HUES48 (cell line): ENCODE data around the gene COL5A1.
"Not testable (repeated sequence)": the region's sequence is repeated elsewhere in the genome, so short reads cannot be mapped to it uniquely, and the experiment has no call there.

Experiments used
- H3K27ac ChIP-seq: one replicate; pipeline ENCODE4 v1.7.0; 2013; ENCODE audit warnings: low read depth, low read length, inconsistent platforms
- H3K27me3 ChIP-seq: 2 replicates; pipeline ENCODE4 v1.6.1; 2013; ENCODE audit warnings: mild to moderate bottlenecking, low read length; ENCODE audit not compliant: control insufficient read depth, insufficient read depth
- H3K36me3 ChIP-seq: 2 replicates; pipeline ENCODE4 v1.6.1; 2013; ENCODE audit warnings: low read length; ENCODE audit not compliant: control insufficient read depth, insufficient read depth
- H3K4me1 ChIP-seq: 2 replicates; pipeline ENCODE4 v1.6.1; 2013; ENCODE audit warnings: mild to moderate bottlenecking, low read length; ENCODE audit not compliant: control insufficient read depth, insufficient read depth
- H3K4me3 ChIP-seq: 2 replicates; pipeline ENCODE4 v1.5.1; 2013; ENCODE audit warnings: mild to moderate bottlenecking, low read depth, low read length
- H3K9ac ChIP-seq: 2 replicates; pipeline ENCODE4 v1.6.1; 2013; ENCODE audit warnings: mild to moderate bottlenecking, low read depth, low read length, moderate library complexity
- H3K9me3 ChIP-seq: 2 replicates; pipeline ENCODE4 v1.6.1; 2013; ENCODE audit warnings: low read length; ENCODE audit not compliant: control insufficient read depth, insufficient read depth

Gene COL5A1

GRCh38 chr9:134707731-134708671 lies 66.4 kb downstream of the COL5A1 start:
- Histone ChIP-seq H3K27ac (no peak overlapping the region), H3K4me3 (no peak overlapping the region), H3K9me3 (no peaks in the 10 kb centered on the region), H3K9ac (no peak overlapping the region), H3K27me3 (no peaks in the 10 kb centered on the region), H3K36me3 (no peaks in the 10 kb centered on the region), H3K4me1 (no peaks in the 10 kb centered on the region)

- Histone ChIP-seq H3K9ac (no peak overlapping the region), H3K36me3 (no peaks in the 10 kb centered on the region), H3K9me3 (no peaks in the 10 kb centered on the region), H3K4me1 (no peaks in the 10 kb centered on the region), H3K27ac (no peak overlapping the region), H3K4me3 (no peak overlapping the region), H3K27me3 (no peaks in the 10 kb centered on the region)
These were observed 67.1 kb downstream of the COL5A1 start for GRCh38 chr9:134708672-134709038.

- no peak overlapping the region for H3K4me3 ChIP-seq
- no peaks in the 10 kb centered on the region for H3K36me3 ChIP-seq
- H3K27ac ChIP-seq: no peak overlapping the region
These were observed 68.1 kb downstream of the COL5A1 start for GRCh38 chr9:134709512-134710270.

GRCh38 chr9:134710271-134710540 lies 68.6 kb downstream of the COL5A1 start:
- no peaks in the 10 kb centered on the region for H3K4me1 ChIP-seq

More at GRCh38 chr9:134709512-134710270, 68.1 kb downstream of the COL5A1 start:
- H3K27me3 ChIP-seq: no peaks in the 10 kb centered on the region
- H3K9me3 ChIP-seq: no peaks in the 10 kb centered on the region
- no peak overlapping the region for H3K9ac ChIP-seq
- no peaks in the 10 kb centered on the region for H3K4me1 ChIP-seq

GRCh38 chr9:134710901-134711300 lies 69.3 kb downstream of the COL5A1 start:
- no peak overlapping the region for H3K9ac ChIP-seq
- no peaks in the 10 kb centered on the region for H3K4me1 ChIP-seq
- H3K27me3 ChIP-seq: no peaks in the 10 kb centered on the region
- no peak overlapping the region for H3K27ac ChIP-seq
- H3K36me3 ChIP-seq: no peaks in the 10 kb centered on the region
- no peak overlapping the region for H3K4me3 ChIP-seq
- no peaks in the 10 kb centered on the region for H3K9me3 ChIP-seq

More at GRCh38 chr9:134710271-134710540, 68.6 kb downstream of the COL5A1 start:
- H3K9ac ChIP-seq: no peak overlapping the region
- H3K27ac ChIP-seq: no peak overlapping the region
- H3K36me3 ChIP-seq: no peaks in the 10 kb centered on the region
- no peaks in the 10 kb centered on the region for H3K9me3 ChIP-seq
- no peak overlapping the region for H3K4me3 ChIP-seq
- no peaks in the 10 kb centered on the region for H3K27me3 ChIP-seq

GRCh38 chr9:134712243-134712642 lies 70.6 kb downstream of the COL5A1 start:
- no peak overlapping the region for H3K27ac ChIP-seq
- H3K9me3 ChIP-seq: no peaks in the 10 kb centered on the region
- no peak overlapping the region for H3K9ac ChIP-seq
- no peaks in the 10 kb centered on the region for H3K27me3 ChIP-seq
- no peaks in the 10 kb centered on the region for H3K4me1 ChIP-seq
- H3K4me3 ChIP-seq: no peak overlapping the region
- no peaks in the 10 kb centered on the region for H3K36me3 ChIP-seq

GRCh38 chr9:134712926-134713325 lies 71.3 kb downstream of the COL5A1 start:
- H3K27me3 ChIP-seq: no peaks in the 10 kb centered on the region
- no peak overlapping the region for H3K27ac ChIP-seq
- no peaks in the 10 kb centered on the region for H3K4me1 ChIP-seq
- no peaks in the 10 kb centered on the region for H3K36me3 ChIP-seq
- no peak overlapping the region for H3K9ac ChIP-seq
- no peak overlapping the region for H3K4me3 ChIP-seq
- H3K9me3 ChIP-seq: no peaks in the 10 kb centered on the region

GRCh38 chr9:134715536-134715935 lies 73.9 kb downstream of the COL5A1 start:
- H3K27ac ChIP-seq, H3K4me3 ChIP-seq, H3K9me3 ChIP-seq, H3K9ac ChIP-seq, H3K4me1 ChIP-seq, H3K27me3 ChIP-seq, H3K36me3 ChIP-seq: not testable (repeated sequence)

GRCh38 chr9:134716067-134716466 lies 74.5 kb downstream of the COL5A1 start:
- Histone ChIP-seq H3K4me1 (no peaks in the 10 kb centered on the region), H3K9ac (no peak overlapping the region), H3K36me3 (no peaks in the 10 kb centered on the region), H3K27ac (no peak overlapping the region), H3K27me3 (no peaks in the 10 kb centered on the region), H3K9me3 (no peaks in the 10 kb centered on the region), H3K4me3 (no peak overlapping the region)

- Histone ChIP-seq H3K4me1 (no peaks in the 10 kb centered on the region), H3K36me3 (no peaks in the 10 kb centered on the region), H3K9ac (no peak overlapping the region)
These were observed 75.5 kb downstream of the COL5A1 start for GRCh38 chr9:134717056-134717455.

GRCh38 chr9:134717924-134718645 lies 76.5 kb downstream of the COL5A1 start:
- Histone ChIP-seq H3K4me3 (no peak overlapping the region), H3K36me3 (no peaks in the 10 kb centered on the region), H3K9me3 (no peaks in the 10 kb centered on the region), H3K27me3 (no peaks in the 10 kb centered on the region), H3K9ac (no peak overlapping the region), H3K4me1 (no peaks in the 10 kb centered on the region), H3K27ac (no peak overlapping the region)

More at GRCh38 chr9:134717056-134717455, 75.5 kb downstream of the COL5A1 start:
- Histone ChIP-seq H3K27me3 (no peaks in the 10 kb centered on the region), H3K9me3 (no peaks in the 10 kb centered on the region), H3K4me3 (no peak overlapping the region), H3K27ac (no peak overlapping the region)
